Cardiac muscle cell (in vitro differentiated cells and primary cell): ENCODE measurements around the gene RERE. TPM values are rescaled to one million over a fixed set of nuclear protein-coding genes. Genes with fewer than 3 reads are reported as not detected.

ENCODE experiments used
- DNase-seq, 2 donors: peaks; one replicate each; pipeline versions ENCODE4 v3.0.0 to v3.0.0-alpha.2; 2010 to 2017; ENCODE audit warnings: low read depth in 1 of 2, low spot score in 1 of 2
- H3K27ac ChIP-seq: fragments of 200-600 bp; sonication (generic); 2 replicates; pipeline ENCODE4 v1.5.1; 2016
- H3K27me3 ChIP-seq: fragments of 200-600 bp; sonication (generic); 2 replicates; pipeline ENCODE4 v1.6.0; 2016; ENCODE audit warnings: control low read depth
- H3K36me3 ChIP-seq: fragments of 200-600 bp; sonication (generic); 2 replicates; pipeline ENCODE4 v1.5.1; 2016; ENCODE audit warnings: control low read depth
- H3K4me1 ChIP-seq: fragments of 200-600 bp; sonication (generic); 2 replicates; pipeline ENCODE4 v1.8.1; 2017; ENCODE audit warnings: low read depth, mild to moderate bottlenecking, mixed run types
- H3K4me3 ChIP-seq: fragments of 200-600 bp; sonication (generic); 2 replicates; pipeline ENCODE4 v1.5.1; 2016; ENCODE audit warnings: mild to moderate bottlenecking
- H3K9me3 ChIP-seq: fragments of 200-600 bp; sonication (generic); 2 replicates; pipeline ENCODE4 v1.5.1; 2017; ENCODE audit warnings: low read depth, mild to moderate bottlenecking, control low read depth
- polyA plus RNA-seq: library from polyadenylated mRNA; unstranded; fragments of >200 nt; fragmentation: Nextera tagmentation; extraction: Ambion mirVana; gene quantifications from 2 replicates; pipeline ENCODE4 v1.2.1, GENCODE V29; 2016
- total RNA-seq: library from RNA; depleted of rRNA; stranded (reverse); fragments of >200 nt; gene quantifications from 2 replicates; pipeline ENCODE4 v1.2.3, GENCODE V29; 2016
- TF ChIP-seq, protein P1 (sequence below): IDR thresholded peaks from 2 replicates; pipeline ENCODE4 v1.5.1; 2012; ENCODE audit warnings: low read depth, mild to moderate bottlenecking, low read length

RERE gene
- total and polyA plus RNA-seq, 2 experiments from 2014 or later, result 72.5 to 81.0 TPM

DNA sequence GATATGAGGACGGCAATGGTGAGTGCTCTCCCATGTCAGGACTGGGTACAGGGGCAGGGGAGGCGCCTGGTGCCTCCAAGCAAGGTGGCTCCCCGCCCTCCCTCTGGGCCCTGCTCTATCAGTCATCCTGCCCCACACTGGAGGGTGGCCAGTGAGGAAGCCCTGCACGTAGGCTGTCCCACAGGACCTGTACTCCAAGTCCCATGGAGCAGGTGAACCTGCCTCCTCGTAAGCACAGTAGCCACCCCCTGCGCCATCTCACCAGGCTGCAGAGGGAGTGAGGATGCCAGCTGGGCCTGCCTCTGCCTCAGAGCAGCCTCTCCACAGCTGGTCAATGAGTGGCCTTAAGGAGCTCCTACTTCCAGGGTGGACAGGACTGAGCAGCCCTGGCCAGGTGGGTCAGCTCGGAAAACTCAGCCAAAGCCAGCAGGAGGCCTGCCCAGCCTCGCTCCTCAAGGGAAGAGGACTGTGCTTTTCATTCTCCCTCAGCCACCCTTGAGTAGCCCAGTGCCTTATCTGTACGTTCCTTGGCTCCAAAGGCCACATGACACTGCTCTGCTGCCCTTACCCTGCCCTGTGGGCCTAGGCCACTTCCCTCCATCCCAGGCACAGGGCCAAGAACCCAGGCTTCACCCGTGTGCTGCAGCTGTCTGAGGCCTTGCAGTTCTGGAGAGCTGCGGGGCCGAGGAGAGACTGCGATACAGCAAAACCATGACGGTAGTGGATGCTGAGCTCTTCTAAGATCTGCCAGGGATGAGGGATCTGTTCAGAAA lies 459.9 kb downstream of the RERE start:
- Histone ChIP-seq H3K4me3 (no peak overlapping the region), H3K9me3 (no peaks in the 10 kb centered on the region), H3K27ac (no peak overlapping the region), H3K27me3 (no peaks in the 10 kb centered on the region), H3K4me1 (no peaks in the 10 kb centered on the region), H3K36me3 (peaks cover 67% of the 10 kb centered on the region)
- DNase-seq, result no peak
- TF ChIP-seq, protein P1, sequence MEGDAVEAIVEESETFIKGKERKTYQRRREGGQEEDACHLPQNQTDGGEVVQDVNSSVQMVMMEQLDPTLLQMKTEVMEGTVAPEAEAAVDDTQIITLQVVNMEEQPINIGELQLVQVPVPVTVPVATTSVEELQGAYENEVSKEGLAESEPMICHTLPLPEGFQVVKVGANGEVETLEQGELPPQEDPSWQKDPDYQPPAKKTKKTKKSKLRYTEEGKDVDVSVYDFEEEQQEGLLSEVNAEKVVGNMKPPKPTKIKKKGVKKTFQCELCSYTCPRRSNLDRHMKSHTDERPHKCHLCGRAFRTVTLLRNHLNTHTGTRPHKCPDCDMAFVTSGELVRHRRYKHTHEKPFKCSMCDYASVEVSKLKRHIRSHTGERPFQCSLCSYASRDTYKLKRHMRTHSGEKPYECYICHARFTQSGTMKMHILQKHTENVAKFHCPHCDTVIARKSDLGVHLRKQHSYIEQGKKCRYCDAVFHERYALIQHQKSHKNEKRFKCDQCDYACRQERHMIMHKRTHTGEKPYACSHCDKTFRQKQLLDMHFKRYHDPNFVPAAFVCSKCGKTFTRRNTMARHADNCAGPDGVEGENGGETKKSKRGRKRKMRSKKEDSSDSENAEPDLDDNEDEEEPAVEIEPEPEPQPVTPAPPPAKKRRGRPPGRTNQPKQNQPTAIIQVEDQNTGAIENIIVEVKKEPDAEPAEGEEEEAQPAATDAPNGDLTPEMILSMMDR, result no peak

DNA sequence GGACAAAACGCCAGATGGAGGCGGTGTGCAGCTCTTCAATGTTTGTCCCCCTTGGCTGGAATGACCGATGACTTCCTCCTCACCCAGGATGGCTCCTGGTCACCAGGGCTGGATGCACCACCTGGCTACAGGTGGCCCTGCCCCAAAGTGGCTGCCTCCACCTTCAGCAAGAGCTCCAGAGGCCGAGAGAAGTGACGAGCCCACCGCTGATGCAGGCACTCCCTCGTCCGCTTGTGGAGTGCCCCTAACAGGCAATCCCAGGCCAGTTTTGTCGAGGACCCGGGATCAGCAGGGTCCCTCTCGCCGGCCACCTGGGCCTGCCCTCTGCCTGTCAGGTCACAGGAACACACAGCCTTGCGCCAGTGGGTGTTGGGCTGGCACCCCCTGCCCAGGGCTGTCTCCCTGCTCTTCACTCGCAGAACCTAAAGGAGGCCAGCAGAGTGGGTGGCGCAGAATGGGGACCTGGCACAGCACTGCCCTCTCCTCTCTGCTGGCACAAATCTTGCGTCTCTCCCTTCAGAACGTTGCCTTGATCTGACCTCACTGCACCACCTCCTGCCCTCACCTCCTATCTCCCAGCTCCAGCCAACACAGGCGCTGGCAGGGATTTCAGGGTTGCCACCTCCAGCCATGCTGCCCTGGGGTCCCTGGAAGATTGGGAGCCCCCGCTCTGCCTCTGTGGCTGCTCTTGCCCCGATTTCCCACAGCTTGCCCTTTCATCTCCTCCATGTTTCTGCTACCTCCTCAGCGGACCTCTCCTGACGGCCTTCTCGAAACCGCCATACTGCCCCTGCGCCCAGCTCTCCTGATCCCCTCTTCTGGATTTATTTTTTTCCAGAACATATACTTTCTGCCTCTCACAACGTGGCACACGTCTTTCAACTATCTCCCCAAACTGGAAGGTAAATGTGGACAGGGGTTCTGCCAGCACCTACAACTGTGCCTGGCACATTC lies 460.9 kb downstream of the RERE start:
- peaks cover 57% of the 10 kb centered on the region for H3K36me3 ChIP-seq

DNA sequence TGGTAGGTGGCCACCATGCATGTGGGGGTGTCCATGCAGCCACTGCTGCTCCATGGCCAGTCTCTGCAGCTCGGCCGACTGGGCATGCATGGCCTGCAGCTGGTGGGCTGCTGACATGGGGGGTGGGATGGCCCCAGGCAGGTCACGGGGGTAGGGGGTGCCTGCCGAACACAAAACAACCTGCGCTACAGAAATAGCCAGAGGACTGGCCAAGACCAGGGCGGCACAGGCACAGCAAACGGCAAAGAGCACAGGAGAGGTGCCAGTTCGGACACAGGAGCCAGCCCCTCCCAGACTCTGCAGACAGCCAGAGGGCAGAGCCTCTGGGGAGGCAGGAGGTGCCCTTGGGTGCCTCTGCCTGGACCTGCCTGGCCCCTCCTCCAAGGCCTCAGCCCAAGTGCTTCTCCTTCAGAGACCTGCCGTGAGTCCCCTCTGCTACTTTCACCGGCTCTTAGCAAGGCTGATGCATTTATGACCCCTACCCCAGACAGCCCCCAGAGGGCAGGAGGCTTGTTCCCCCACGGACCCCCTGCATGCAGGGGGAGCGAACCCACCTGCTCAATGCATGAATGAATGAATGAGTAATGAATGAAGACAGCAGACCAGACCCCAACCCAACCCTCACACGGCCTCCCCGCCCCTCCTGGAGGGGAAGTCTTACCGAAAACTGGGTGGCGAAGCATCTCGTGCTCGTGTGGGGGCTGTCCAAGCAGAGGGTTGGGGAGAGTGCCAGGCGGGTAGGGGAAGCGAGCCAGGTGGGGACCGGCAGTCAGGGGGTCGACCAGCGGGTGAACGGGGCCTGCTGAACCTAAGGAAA lies 461.8 kb downstream of the RERE start:
- no peaks in the 10 kb centered on the region for H3K27me3 ChIP-seq
- DNase-seq, result no peak
- H3K36me3 ChIP-seq, result peaks cover 51% of the 10 kb centered on the region

More for the DNA sequence above, 460.9 kb downstream of the RERE start:
- TF ChIP-seq, protein P1, result no peak
- H3K27ac ChIP-seq, result no peak overlapping the region
- no peak overlapping the region for H3K4me3 ChIP-seq
- H3K27me3 ChIP-seq, result no peaks in the 10 kb centered on the region
- H3K4me1 ChIP-seq, result no peaks in the 10 kb centered on the region
- DNase-seq, result no peak
- H3K9me3 ChIP-seq, result no peaks in the 10 kb centered on the region

DNA sequence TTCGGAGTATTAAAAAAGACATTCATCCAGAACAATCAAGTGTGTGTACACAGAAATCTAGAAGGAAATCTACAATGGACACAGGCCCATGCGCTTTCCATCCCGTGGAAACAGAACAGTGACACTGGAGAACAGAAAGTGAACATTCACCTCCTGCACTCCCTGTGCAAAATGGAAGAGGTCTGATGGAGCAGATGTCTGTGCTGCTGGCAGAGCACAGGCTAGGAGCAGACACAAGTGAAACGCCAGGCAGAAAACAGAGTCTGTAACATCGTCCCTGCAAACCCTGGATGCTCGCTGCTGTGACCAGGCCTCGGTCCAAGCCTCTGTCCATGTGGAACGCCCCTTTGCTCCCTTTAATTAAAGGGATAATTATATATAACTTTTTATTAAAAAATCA lies 463.4 kb downstream of the RERE start:
- Histone ChIP-seq H3K4me1 (no peaks in the 10 kb centered on the region), H3K9me3 (no peaks in the 10 kb centered on the region), H3K4me3 (no peak overlapping the region), H3K27ac (peak overlapping the region; percentile 69), H3K36me3 (peaks cover 47% of the 10 kb centered on the region), H3K27me3 (no peaks in the 10 kb centered on the region)
- TF ChIP-seq, protein P1, result no peak
- no peak for DNase-seq

More for the DNA sequence above, 461.8 kb downstream of the RERE start:
- H3K4me1 ChIP-seq, result no peaks in the 10 kb centered on the region
- H3K9me3 ChIP-seq, result no peaks in the 10 kb centered on the region
- H3K4me3 ChIP-seq, result no peak overlapping the region
- TF ChIP-seq, protein P1, result no peak
- peak overlapping the region; percentile 17 for H3K27ac ChIP-seq
